ENCODE results near the gene POTEB2.
"Not testable (repeated sequence)": the region's sequence is repeated elsewhere in the genome, so short reads cannot be mapped to it uniquely, and the experiment has no call there.

Gene POTEB2

DNA sequence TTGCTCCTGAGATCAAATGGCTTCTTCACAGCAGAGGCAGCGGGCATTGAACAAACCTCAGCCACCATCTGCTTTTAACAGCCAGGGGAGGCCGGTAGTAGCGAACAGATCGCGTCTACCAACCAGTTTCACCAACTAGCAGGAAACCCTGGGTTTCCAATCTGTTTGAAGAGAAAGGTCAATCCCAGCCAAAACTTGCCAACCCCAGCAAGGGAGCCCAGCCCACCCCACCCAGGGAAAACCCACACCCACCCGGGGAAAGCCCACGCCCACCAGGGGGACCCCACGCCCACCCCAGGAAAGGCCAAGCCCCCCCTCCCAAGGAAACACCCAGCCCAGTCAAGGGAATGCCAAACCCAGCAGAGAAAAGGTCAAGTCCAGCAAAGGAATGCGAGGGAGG, at the start of gene POTEB2:
Gene POTEB2 (minus strand): TSS at position 101 of the 400 bp plus-strand sequence. CDS start 33 bp downstream, at position 68.
- DNase-seq = not testable (repeated sequence)

DNA sequence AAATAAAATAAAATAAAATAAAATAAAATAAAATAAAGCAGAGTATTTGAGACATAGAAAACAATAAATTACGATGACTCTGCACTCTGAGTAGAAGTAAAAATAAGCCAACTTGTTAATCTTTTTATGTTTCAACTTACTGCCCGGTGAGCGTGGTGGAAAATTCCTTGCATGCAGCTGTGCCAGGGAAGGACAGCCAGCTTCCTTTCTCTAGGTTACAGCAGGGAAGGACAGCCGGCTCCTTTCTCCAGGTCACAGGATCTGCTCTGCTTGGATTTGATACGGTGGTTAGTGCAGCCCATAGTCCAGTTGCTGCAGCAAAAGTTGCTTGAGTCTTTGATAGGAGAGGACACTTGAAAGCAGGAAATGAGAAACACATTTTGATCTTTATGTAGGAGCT, 13.8 kb upstream of the POTEB2 start:
- DNase-seq = not testable (repeated sequence)

DNA sequence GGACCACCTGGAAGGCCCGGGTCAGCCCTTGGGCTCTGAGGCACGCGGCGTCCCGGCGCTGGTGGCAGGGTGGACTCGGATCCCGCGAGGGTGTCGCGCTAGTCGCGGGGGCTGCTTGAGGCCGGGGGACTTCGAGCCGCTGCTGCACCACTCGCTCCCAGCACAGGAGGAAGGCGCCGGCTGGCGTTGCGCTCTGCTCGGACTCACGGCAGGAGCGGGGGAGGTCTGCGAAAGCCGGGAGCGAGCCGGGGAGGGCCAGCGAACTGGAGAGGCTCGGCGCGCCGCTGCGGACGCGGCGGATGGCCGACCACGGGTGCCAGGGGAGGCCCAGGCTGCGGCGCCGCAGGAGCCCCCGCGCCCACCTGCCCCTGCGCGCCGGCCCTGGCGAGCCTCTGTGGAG, 12.3 kb upstream of the POTEB2 start:
- not testable (repeated sequence) for DNase-seq

DNA sequence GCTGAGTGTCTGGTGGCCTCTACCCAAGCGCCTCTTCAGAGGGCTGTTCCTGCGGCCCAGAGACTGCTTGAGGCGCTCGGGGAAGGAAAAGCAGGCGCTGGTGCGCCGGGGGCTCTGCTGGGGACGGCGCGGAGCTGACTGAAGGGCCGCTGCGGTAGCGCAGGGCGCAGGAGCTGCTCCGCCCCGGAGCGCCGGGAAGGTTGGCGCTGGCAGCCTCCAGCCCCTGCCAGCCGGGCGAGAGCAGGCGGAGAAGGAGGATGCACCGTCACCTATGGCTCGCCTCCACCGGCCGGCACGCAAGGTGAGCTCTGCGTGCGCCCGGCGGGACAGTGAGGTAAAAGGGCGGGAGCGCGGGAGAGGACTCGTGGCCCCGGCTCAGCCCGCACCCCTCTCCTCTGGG, 11.7 kb upstream of the POTEB2 start:
- not testable (repeated sequence) for DNase-seq
